GM12878 (cell line): Measurements from ENCODE around the gene HINT2.

ENCODE experiments used
- RFX5 ChIP-seq: IDR thresholded peaks from 2 replicates; pipeline ENCODE4 v1.6.1; 2011; ENCODE audit warnings: low read depth, low read length, improper control_type of control experiment
- SIX5 ChIP-seq: IDR thresholded peaks from 2 replicates; pipeline ENCODE4 v1.6.1; 2011; ENCODE audit warnings: mild to moderate bottlenecking, low read depth, low read length, moderate library complexity; ENCODE audit not compliant: severe bottlenecking
- SP1 ChIP-seq: IDR thresholded peaks from one replicate; pipeline ENCODE4 v1.6.1; 2011; ENCODE audit warnings: low read depth, low read length
- USF1 ChIP-seq: IDR thresholded peaks from 2 replicates; pipeline ENCODE4 v1.6.1; 2011; ENCODE audit warnings: borderline replicate concordance, low read depth, mild to moderate bottlenecking, moderate library complexity, mixed read lengths, low read length; ENCODE audit not compliant: insufficient read depth; ENCODE audit errors: extremely low read length
- ZNF384 ChIP-seq: IDR thresholded peaks from 2 replicates; pipeline ENCODE4 v1.6.1; 2012; ENCODE audit warnings: low read depth, mild to moderate bottlenecking, low read length, improper control_type of control experiment, borderline replicate concordance

DNA sequence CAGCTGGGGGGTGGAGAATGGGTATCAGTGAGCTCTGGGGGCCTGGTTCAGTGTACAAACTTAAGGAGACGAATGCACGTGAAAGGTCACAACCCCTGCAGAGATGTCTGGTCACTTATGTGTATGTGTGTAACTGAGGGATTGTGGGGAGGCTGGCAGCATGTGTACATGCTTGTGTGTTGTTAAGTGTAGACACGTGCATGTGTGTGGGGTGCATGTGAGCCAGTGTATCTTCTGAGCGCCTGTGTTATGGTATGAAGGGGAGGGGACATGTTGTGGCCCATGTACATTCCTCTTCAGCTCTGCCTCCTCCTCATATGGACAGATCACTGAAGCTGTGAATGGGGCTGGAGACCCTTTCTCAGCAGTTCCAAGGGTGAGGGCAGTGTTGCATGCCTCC is 16.2 kb upstream of the HINT2 start:
- TF ChIP-seq USF1 (no peak), SP1 (no peak), SIX5 (no peak), ZNF384 (no peak), RFX5 (no peak)
